Kasumi-1 (cell line): ENCODE data around the gene MRS2.

Source experiments
- DNase-seq, 2 experiments: peaks; one replicate each; lab custom pipeline; 2025; lab: John Stamatoyannopoulos, UW

Gene MRS2

GRCh38 chr6:24430086-24430485 is 27.4 kb downstream of the MRS2 start:
- no peak for DNase-seq

DNA sequence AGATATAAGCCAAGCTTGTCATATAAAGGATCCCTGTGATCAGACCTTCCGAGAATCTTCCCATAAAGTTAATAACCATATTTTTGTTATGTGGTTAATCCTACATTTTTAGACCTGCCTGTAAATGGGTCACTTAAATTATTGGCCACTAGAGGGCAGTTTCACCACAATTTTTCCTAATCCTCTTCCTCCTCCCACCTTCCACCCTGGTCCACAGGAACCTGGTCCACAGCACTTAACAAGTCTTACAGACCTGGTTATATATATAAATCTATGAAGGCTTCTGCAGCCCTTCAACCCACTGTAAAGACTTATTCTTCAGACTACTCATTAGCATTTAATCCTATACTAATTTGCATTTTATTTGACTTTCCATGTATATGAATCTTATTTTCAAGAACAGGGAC is 28.3 kb downstream of the MRS2 start:
- DNase-seq, result peak; percentile 51 to 53

DNA sequence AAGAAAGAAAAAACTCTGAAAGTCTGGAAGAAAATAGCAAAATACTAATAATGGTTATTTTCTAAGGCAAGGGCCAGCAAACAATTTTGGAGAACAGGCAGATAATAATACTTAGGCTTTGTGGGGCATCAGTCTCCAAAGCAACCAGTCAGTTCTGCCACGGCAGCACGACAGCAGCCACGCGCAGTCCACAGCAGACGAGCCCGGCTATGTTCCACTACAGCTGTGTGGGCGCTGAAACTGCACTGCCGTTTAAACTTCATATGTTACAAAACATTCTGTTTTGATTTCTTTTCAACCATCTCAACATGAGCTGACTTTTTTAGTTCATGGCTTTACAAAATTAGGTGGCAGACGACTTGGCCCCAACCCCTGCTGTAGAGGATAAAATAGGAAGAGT is 29.9 kb downstream of the MRS2 start:
- DNase-seq, result no peak

DNA sequence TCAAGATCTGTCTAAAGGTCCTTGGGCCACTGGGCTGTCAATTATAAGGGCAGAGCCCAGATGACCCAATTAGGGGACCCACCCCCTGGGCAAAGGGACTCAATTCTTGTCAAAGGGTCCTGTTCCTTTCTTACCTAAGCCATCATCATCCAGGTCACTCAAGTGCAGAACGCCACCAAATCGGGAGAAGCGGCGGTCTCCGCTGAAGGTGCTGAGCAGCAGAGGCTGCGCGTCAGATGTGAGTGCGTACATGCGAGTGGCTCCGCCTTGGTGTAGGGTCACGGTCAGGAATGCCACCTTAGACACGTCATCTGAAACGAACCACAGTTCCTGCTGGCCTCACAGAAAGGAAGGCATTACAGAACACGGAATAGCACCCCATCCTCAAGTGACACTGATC is 34.2 kb downstream of the MRS2 start:
- DNase-seq, result no peak

DNA sequence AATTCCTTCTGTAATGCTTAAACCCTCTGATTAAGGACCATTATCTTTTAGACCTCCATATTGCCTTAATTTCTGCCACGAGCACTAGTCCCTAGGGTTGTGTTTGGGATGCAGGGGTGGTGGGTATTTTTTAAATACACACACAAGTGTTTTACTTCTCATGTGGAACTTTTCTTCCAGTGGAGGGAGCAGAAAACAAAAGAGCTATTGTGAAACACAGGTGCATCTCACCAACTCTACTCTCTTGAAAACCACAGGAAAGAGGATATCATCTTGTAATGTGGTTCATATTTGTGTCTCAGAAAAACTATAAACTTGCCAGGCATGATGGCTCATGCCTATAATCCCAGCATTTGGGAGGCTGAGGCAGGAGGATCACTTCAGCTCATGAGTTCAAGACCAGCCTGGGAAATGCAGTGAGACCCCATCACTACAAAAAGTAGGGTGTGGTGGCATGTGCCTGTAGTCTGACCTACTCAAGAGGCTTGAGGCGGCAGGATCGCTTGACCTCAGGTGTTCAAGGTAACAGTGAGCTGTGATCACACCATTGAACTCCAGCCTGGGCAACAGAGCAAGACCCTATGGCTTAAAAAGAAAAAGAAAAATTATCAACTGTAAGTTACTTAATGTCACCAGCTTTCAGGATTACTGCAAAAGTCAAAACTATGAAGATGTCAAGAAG is 37.3 kb downstream of the MRS2 start:
- DNase-seq, result no peak

DNA sequence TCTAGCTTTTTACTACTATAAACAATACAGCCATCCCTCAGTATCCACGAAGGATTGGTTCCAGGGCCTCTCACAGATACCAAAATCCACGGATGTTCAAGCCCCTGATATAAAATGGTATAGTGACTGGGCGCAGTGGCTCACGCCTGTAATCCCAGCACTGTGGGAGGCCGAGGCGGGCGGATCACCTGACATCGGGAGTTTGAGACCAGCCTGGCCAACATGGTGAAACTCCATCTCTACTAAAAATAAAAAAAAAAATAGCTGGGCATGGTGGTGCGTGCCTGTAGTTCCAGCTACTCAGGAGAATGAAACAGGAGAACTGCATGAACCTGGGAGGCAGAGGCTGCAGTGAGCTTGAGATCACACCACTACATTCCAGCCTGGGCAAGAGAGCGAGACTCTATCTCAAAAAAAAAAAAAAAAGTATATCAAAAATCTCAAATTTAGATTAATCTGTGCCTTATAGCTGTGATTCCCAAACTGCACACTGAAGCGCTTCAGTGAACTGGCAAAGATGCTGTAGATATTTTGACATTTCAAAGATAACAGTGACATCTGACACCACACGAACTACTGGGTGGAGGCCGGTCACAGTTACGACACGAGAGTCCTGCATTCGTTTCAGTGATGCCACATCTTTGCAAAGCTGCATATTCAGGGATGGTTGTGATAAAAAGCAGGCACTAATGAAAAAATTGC is 38.3 kb downstream of the MRS2 start:
- DNase-seq, result no peak

- no peak for DNase-seq
These were observed 38.8 kb downstream of the MRS2 start for GRCh38 chr6:24441599-24441904.

- DNase-seq, result no peak
These were observed 41.9 kb downstream of the MRS2 start for GRCh38 chr6:24444588-24444987.

DNA sequence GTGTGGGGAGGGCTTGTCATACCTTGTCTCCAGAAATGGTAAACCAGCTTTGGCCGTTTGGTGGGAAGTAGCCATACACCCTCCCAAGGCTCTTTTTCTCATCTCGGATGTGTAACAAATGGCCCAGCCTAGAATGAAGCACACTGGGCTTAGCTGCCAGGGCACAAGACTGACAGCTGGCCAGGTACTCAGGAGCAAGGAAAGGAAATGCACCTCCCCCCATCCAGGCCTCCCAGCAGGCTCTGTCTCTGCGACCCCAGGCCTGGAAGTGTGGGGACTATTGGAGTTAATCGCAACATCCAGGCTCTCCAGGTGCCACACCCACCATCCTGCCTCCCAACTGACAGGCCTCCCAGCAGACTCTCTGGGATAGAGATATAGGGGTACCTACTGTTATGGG is 43.0 kb downstream of the MRS2 start:
- DNase-seq, result no peak

DNA sequence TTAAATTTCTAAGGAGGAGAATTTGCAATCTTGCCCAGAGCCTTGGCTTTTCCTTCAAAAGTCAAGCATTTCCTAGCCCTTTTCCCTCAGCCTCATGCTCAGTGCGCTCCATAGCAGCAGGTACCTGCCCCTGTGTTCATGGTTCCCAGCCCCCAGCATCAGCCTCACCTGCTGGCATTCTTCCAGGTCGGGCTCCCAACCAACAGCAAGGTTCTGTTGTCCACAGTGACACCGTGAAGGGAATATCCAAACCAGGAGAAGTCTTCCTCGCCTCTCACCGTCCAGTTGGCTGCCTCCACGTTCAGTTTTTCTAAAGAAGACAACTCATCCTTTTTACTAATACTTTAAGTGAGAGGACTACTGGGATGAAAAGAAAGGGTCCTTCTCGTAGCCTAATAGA is 43.9 kb downstream of the MRS2 start:
- no peak for DNase-seq

- no peak for DNase-seq
These were observed 45.7 kb downstream of the MRS2 start for GRCh38 chr6:24448396-24448795.

DNA sequence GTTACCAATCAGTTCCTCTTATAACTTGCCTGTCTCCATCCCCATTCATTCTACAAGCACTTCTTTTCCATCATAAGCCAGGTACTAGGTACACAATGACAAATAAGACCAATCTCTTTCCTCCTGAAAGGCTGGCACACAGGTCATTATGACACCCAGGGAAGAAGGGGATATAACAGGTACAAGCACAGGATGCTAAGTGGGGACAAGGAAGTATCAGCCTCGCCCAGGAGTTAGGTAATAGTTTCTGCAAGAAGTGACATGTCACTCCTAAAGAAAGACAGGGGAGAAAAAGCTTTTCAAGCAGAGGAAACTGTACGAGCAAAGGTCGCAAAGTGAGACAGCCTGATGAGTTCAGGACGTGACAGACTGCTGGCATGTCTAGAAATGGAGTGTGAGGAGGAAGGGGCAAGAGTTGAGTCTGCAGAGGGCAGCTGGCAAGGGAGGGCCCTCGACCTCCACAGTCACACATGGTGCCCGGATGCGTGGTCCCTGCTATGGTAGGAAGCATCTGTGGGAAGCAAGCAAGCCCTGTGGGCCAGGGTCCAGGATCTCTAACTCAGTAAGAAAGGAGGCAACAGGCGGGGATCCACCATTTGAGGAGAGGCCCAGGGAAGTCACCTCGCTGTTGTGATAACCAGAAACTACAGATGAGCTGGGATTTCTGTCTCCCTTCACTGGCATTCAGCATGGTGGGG is 46.2 kb downstream of the MRS2 start:
- no peak for DNase-seq

- DNase-seq, result no peak
These were observed 49.0 kb downstream of the MRS2 start for GRCh38 chr6:24451581-24452388.

GRCh38 chr6:24453921-24454320 is 51.2 kb downstream of the MRS2 start:
- DNase-seq, result no peak

DNA sequence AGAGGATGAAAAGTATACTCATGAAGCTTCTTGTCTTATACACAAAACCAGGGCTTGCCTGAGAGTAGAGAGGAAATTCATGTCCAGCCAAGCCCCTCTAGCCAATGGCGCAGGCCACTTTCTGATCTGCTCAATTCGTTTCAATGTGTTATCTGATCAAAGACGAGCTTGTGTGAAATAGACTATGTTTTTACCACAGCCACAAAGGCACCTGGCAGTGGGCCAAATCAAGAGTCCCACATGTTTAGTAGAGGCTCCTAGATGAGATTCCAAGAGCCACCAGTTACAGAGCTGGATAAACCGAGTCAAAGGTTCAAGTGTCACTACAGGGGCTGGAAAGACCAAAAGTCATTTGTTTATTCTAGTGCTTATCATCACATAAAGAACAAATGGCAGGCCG is 51.7 kb downstream of the MRS2 start:
- DNase-seq, result no peak

DNA sequence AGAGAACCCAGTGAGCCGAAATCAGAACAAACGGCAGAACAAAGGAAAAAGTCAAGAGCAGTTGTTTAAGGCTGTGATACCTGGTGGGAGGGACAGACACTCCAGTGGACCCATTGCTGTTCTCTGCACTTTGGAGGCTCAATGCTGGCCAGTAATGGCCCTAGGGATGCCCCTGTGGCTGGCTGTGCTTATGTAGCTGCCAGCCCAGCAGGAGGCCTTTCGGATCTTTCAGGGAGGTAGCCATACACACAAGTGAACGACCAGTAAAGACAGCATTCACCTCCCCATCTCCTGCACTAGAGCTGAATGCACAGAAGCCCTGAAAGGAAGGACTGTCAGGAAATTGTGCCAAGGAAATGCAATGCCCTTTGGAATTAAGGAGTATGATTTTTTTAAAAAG is 52.3 kb downstream of the MRS2 start:
- no peak for DNase-seq

DNA sequence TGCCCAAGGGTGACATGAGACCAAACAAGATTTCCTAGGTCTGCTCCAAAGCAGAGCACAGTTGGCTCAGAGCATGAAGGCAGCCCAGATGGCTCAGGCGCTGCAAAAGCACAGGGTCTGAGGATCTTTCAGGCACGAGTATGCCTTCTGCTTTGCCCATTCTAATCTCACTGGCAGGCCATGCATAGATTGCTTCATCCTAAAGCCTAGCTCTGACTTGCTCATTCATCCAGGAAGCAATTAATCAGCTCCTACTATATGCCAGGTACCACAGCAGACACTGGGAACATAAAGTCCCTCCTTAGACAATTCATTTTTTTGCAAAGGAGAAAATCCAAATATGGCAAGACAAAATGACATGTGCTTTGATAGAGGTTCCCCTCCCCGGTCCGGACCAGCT is 55.4 kb downstream of the MRS2 start:
- DNase-seq, result no peak

- DNase-seq, result no peak
These were observed 56.2 kb downstream of the MRS2 start for GRCh38 chr6:24458941-24459340.

DNA sequence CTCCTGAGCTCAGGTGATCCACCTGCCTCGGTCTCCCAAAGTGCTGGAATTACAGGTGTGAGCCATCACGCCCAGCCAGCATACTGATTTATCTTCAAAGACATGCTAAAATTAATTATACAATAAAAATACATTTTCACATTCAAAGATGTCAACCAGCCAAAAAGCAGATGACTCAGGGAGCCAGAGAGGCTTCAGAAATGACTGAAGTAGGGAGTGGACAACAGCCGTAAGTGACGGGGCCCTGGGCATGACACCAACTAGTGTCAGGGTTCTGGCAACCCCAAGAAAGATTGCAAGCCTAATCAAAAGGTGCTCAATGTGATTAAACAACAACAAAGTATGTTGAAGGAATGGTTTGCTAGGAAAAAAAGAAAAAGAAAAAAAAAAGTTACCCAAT is 58.2 kb downstream of the MRS2 start:
- DNase-seq, result no peak

DNA sequence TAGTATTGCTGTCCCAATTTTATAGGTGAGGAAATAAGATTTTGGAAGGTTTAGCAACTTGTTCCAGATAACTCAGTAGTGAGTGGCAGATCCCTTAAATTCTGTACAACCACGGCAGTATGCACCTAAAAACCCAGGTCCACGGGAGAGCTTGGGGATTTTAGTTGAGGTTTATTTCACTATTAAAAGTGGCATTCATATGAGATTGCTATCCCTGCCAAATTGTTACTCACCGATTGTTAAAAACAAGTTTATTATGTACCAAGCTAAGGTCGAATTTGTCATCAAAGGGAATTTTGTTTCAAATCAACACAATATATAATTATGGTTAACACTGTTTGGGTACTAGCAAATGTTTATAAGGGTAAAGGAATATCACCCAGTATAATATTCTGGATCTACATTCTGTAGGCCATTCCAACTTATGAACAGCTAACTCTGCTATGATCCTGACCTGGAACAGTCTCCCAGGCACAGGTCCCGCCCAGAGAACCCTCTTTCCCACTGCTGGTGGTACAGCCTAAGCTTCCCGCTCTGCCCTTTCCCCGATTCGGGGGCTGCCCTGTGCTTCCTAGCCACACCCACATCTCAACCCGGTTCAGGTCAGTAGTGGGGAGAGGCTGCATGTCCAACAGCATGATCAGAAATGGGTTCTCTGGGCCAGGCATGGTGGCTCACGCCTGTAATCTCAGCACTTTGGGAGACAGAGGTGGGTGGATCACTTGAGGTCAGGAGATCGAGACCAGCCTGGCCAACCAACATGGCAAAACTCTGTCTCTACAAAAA is 61.7 kb downstream of the MRS2 start:
- no peak for DNase-seq

DNA sequence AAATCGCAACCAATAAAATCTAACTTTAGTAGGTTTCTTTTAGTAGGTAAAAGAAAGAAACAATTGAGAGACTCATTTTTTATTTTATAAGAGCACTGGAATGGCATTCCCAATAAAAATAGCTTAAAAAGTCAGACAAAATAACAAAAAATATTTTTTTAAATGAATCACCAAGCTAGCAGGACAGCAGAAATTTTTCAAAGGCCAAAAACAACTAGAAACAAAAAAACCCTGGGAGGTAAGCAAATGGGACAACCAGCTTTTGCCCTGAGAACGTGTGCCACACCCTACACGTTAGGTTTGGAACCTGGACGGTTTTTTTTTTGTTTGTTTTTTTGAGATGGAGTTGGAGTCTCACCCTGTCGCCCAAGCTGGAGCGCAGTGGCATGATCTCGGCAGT is 67.1 kb downstream of the MRS2 start:
- no peak for DNase-seq

GRCh38 chr6:24472181-24472580 is 69.4 kb downstream of the MRS2 start:
- DNase-seq, result no peak
